NT2/D1 (cell line): ENCODE measurements around the gene ZNF451.

Experiments used
- SUZ12 ChIP-seq: IDR thresholded peaks from 2 replicates; pipeline ENCODE4 v1.6.1; 2011; ENCODE audit not compliant: insufficient read length, insufficient read depth; ENCODE audit errors: extremely low read depth
- YY1 ChIP-seq: IDR thresholded peaks from 2 replicates; pipeline ENCODE4 v1.6.1; 2011; ENCODE audit not compliant: insufficient read length, insufficient read depth
- ZNF274 ChIP-seq: IDR thresholded peaks from 2 replicates; pipeline ENCODE4 v1.6.1; 2011; ENCODE audit warnings: mild to moderate bottlenecking, low read depth, low read length

DNA sequence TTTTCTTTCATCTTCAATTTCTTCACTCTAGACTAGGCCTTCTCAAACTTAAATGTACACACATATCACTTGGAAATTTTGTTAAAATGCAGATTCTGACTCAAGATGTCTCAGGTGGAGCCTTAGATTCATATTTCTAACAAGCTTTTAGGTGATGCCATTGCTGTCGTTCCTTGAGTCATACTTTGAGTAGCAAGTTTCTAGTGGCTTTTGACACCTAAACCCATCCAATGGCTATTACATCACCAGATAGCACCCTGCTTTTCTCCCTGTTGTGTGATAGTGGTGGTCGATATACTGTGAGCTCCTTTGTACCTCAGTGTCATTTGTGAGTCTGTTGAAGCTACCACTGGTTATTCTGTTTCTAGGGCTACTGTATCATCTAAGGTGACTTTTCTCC is 47.4 kb downstream of the ZNF451 start:
- TF ChIP-seq SUZ12 (no peak), YY1 (no peak), ZNF274 (no peak)
